Measurements from ENCODE around the gene TRIM61. TPM values are rescaled to one million over a fixed set of nuclear protein-coding genes. Genes with fewer than 3 reads are reported as not detected.
"Not testable (repeated sequence)": the region's sequence is repeated elsewhere in the genome, so short reads cannot be mapped to it uniquely, and the experiment has no call there.

TRIM61 gene
- total RNA-seq, 1 donor, result 4.7 TPM

DNA sequence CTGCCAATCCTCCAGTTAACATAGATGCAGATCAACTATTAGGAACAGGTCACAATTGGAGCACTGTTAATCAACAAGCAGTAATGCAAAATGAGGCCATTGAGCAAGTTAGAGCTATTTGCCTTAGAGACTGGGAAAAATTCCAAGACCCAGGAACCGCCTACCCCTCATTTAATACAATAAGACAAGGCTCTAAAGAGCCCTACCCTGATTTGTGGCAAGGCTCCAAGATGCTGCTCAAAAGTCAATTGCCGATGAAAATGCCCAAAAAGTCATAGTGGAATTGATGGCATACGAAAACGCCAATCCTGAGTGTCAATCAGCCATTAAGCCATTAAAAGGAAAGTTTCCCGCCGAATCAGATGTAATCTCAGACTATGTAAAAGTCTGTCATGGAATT, 20.5 kb upstream of the TRIM61 start:
- Histone ChIP-seq H3K9me3 (ENCODE audit: low read depth, low read length) (no peaks in the 10 kb centered on the region), H4K20me1 (ENCODE audit: insufficient read depth, low read length) (no peaks in the 10 kb centered on the region), H3K27ac (ENCODE audit: low read depth, low read length) (no peak overlapping the region), H3K79me2 (ENCODE audit: insufficient read depth, low read length) (no peaks in the 10 kb centered on the region), H3K36me3 (ENCODE audit: insufficient read depth, low read length) (no peaks in the 10 kb centered on the region), H3K4me3 (ENCODE audit: insufficient read depth, low read length) (no peak overlapping the region), H2AFZ (ENCODE audit: low read length) (no peak overlapping the region), H3K4me2 (ENCODE audit: insufficient read depth, low read length) (no peak overlapping the region), H3K27me3 (ENCODE audit: insufficient read depth, low read length) (no peaks in the 10 kb centered on the region), H3K4me1 (ENCODE audit: insufficient read depth, low read length) (no peaks in the 10 kb centered on the region)
- TF ChIP-seq, protein P1, sequence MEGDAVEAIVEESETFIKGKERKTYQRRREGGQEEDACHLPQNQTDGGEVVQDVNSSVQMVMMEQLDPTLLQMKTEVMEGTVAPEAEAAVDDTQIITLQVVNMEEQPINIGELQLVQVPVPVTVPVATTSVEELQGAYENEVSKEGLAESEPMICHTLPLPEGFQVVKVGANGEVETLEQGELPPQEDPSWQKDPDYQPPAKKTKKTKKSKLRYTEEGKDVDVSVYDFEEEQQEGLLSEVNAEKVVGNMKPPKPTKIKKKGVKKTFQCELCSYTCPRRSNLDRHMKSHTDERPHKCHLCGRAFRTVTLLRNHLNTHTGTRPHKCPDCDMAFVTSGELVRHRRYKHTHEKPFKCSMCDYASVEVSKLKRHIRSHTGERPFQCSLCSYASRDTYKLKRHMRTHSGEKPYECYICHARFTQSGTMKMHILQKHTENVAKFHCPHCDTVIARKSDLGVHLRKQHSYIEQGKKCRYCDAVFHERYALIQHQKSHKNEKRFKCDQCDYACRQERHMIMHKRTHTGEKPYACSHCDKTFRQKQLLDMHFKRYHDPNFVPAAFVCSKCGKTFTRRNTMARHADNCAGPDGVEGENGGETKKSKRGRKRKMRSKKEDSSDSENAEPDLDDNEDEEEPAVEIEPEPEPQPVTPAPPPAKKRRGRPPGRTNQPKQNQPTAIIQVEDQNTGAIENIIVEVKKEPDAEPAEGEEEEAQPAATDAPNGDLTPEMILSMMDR (IDR thresholded peaks at IDR 0.05; ENCODE audit: extremely low read depth, low read depth, low read length), result no peak
- DNase-seq (ENCODE audit: insufficient read length, low spot score, missing footprints), result no peak

DNA sequence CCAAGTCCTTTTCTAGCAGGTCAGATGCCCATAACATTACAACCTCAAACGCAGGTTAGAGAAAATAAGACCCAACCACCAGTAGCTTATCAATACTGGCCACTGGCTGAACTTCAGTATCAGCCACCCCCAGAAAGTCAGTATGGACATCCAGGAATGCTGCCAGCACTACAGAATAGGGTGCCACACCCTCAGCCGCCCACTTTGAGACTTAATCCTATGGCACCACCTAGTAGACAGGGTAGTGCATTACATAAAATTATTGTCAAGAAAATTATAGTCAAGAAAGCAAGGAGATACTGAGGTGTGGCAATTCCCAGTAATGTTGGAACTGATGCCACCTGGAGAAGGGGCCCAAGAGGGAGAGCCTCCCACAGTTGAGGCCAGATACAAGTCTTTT, 19.9 kb upstream of the TRIM61 start:
- Histone ChIP-seq H3K27me3 (ENCODE audit: insufficient read depth, low read length) (no peaks in the 10 kb centered on the region), H2AFZ (ENCODE audit: low read length) (no peak overlapping the region), H3K4me3 (ENCODE audit: insufficient read depth, low read length) (no peak overlapping the region), H3K36me3 (ENCODE audit: insufficient read depth, low read length) (no peaks in the 10 kb centered on the region), H3K9me3 (ENCODE audit: low read depth, low read length) (no peaks in the 10 kb centered on the region), H3K4me1 (ENCODE audit: insufficient read depth, low read length) (no peaks in the 10 kb centered on the region), H3K27ac (ENCODE audit: low read depth, low read length) (no peak overlapping the region), H3K4me2 (ENCODE audit: insufficient read depth, low read length) (no peak overlapping the region), H4K20me1 (ENCODE audit: insufficient read depth, low read length) (no peaks in the 10 kb centered on the region), H3K79me2 (ENCODE audit: insufficient read depth, low read length) (no peaks in the 10 kb centered on the region)
- TF ChIP-seq, protein P1 (IDR thresholded peaks at IDR 0.05; ENCODE audit: extremely low read depth, low read depth, low read length), result peak; percentile 24
- no peak for DNase-seq (ENCODE audit: insufficient read length, low spot score, missing footprints)

DNA sequence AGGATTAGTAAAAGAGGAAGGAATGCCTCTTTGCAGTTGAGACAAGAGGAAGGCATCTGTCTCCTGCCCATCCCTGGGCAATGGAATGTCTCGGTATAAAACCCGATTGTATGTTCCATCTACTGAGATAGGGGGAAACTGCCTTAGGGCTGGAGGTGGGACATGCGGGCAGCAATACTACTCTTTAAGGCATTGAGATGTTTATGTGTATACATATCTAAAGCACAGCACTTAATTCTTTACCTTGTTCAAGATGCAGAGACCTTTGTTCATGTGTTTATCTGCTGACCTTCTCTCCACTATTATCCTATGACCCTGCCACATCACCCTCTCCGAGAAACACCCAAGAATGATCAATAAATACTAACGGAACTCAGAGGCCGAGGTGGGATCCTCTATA, 18.7 kb upstream of the TRIM61 start:
- not testable (repeated sequence) for H3K4me1 ChIP-seq (ENCODE audit: insufficient read depth, low read length); H3K4me2 ChIP-seq (ENCODE audit: insufficient read depth, low read length); H3K79me2 ChIP-seq (ENCODE audit: insufficient read depth, low read length); H3K27me3 ChIP-seq (ENCODE audit: insufficient read depth, low read length); H3K4me3 ChIP-seq (ENCODE audit: insufficient read depth, low read length); H4K20me1 ChIP-seq (ENCODE audit: insufficient read depth, low read length); DNase-seq (ENCODE audit: insufficient read length, low spot score, missing footprints); H2AFZ ChIP-seq (ENCODE audit: low read length); H3K9me3 ChIP-seq (ENCODE audit: low read depth, low read length); H3K27ac ChIP-seq (ENCODE audit: low read depth, low read length); H3K36me3 ChIP-seq (ENCODE audit: insufficient read depth, low read length)

DNA sequence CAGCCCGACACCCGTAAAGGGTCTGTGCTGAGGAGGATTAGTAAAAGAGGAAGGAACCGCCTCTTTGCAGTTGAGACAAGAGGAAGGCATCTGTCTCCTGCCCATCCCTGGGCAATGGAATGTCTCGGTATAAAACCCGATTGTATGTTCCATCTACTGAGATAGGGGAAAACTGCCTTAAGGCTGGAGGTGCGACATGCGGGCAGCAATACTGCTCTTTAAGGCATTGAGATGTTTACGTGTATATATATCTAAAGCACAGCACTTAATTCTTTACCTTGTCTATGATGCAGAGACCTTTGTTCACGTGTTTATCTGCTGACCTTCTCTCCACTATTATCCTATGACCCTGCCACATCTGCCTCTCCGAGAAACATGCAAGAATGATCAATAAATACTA, 13.3 kb upstream of the TRIM61 start:
- H3K27me3 ChIP-seq (ENCODE audit: insufficient read depth, low read length); H2AFZ ChIP-seq (ENCODE audit: low read length); H3K36me3 ChIP-seq (ENCODE audit: insufficient read depth, low read length); H3K79me2 ChIP-seq (ENCODE audit: insufficient read depth, low read length); H3K4me1 ChIP-seq (ENCODE audit: insufficient read depth, low read length); H3K4me2 ChIP-seq (ENCODE audit: insufficient read depth, low read length); H3K9me3 ChIP-seq (ENCODE audit: low read depth, low read length); H4K20me1 ChIP-seq (ENCODE audit: insufficient read depth, low read length); H3K4me3 ChIP-seq (ENCODE audit: insufficient read depth, low read length); H3K27ac ChIP-seq (ENCODE audit: low read depth, low read length); DNase-seq (ENCODE audit: insufficient read length, low spot score, missing footprints): not testable (repeated sequence)

DNA sequence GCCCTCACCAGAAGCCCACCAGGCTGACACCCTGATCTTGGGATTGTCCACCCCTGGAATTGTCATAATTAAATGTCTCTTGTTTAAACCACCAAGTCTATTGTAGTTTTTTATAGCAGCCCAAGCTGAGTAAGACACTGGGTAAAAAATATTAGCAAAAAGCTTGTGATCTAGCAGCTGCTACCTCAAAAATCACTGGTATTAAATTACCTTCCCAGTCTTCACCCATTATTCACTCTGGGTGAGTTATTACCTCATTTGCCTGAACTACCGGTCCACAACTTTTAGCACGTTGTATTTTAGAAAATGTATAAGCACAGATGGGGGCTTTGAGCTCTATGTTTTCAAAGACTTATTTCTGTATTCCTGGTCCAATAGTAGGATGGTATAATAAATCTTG, 12.0 kb upstream of the TRIM61 start:
- no peaks in the 10 kb centered on the region for H3K79me2 ChIP-seq (ENCODE audit: insufficient read depth, low read length)
- H3K27ac ChIP-seq (ENCODE audit: low read depth, low read length), result no peak overlapping the region
- no peaks in the 10 kb centered on the region for H3K27me3 ChIP-seq (ENCODE audit: insufficient read depth, low read length)
- TF ChIP-seq, protein P1 (IDR thresholded peaks at IDR 0.05; ENCODE audit: extremely low read depth, low read depth, low read length), result no peak
- H3K4me1 ChIP-seq (ENCODE audit: insufficient read depth, low read length), result no peaks in the 10 kb centered on the region
- no peak overlapping the region for H2AFZ ChIP-seq (ENCODE audit: low read length)
- no peaks in the 10 kb centered on the region for H3K9me3 ChIP-seq (ENCODE audit: low read depth, low read length)
- H3K4me3 ChIP-seq (ENCODE audit: insufficient read depth, low read length), result no peak overlapping the region
- H3K4me2 ChIP-seq (ENCODE audit: insufficient read depth, low read length), result no peak overlapping the region
- H4K20me1 ChIP-seq (ENCODE audit: insufficient read depth, low read length), result no peaks in the 10 kb centered on the region
- no peaks in the 10 kb centered on the region for H3K36me3 ChIP-seq (ENCODE audit: insufficient read depth, low read length)
- DNase-seq (ENCODE audit: insufficient read length, low spot score, missing footprints), result no peak

DNA sequence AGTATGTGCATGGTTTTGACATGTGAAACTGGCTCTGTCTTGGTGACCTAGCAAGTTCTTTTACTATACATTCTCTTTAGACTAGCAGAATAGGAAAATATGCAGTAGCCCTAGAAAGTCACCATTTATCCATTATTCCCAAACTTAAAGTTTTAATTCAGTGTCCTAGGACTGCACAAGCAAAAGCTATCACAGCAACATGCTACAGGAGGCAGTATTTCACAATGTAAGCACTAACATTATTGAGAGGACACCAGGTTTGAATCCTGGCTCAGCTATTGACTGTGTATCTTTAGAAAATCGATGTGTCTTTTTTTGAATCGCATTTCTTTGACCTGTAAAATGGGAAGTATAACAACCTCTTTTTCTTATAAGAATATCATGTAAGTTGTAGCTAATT, 5.5 kb downstream of the TRIM61 start:
- not testable (repeated sequence) for H3K27me3 ChIP-seq (ENCODE audit: insufficient read depth, low read length); H3K4me1 ChIP-seq (ENCODE audit: insufficient read depth, low read length); H3K27ac ChIP-seq (ENCODE audit: low read depth, low read length); DNase-seq (ENCODE audit: insufficient read length, low spot score, missing footprints); H3K4me2 ChIP-seq (ENCODE audit: insufficient read depth, low read length); H4K20me1 ChIP-seq (ENCODE audit: insufficient read depth, low read length); H3K4me3 ChIP-seq (ENCODE audit: insufficient read depth, low read length); H3K9me3 ChIP-seq (ENCODE audit: low read depth, low read length); H3K36me3 ChIP-seq (ENCODE audit: insufficient read depth, low read length); H3K79me2 ChIP-seq (ENCODE audit: insufficient read depth, low read length); H2AFZ ChIP-seq (ENCODE audit: low read length)

Measured in osteoblast (primary cell).